Measurements from ENCODE around the gene OR1I1. TPM values are rescaled to one million over a fixed set of nuclear protein-coding genes. Genes with fewer than 3 reads are reported as not detected.

OR1I1 gene
- total RNA-seq, 4 donors from 2014 or later = not detected

GRCh38 chr19:15111758-15112157 lies 29.7 kb downstream of the OR1I1 start:
- Histone ChIP-seq H3K27ac (no peak overlapping the region), H3K36me3 (peaks cover 3 to 80% (median 7%) of the 10 kb centered on the region in 3 donors)
- 92 to 93% methylated on average over 1 of the region's 1 CpG for WGBS, 2 donors

GRCh38 chr19:15112385-15112784 lies 30.4 kb downstream of the OR1I1 start:
- DNase-seq (ENCODE audit: low spot score in 2 of 2) = no peak
- Histone ChIP-seq H3K4me1 (peaks cover 0 to 41% (median 6%) of the 10 kb centered on the region in 4 donors), H3K27me3 (no peaks in the 10 kb centered on the region), H3K4me3 (no peak overlapping the region), H3K27ac (no peak overlapping the region), H3K36me3 (peaks cover 3 to 86% (median 11%) of the 10 kb centered on the region in 3 donors), H3K9me3 (no peaks in the 10 kb centered on the region)
- 87 to 96% methylated on average over 11 of the region's 11 CpGs for WGBS, 2 donors
- TF ChIP-seq, protein P1, sequence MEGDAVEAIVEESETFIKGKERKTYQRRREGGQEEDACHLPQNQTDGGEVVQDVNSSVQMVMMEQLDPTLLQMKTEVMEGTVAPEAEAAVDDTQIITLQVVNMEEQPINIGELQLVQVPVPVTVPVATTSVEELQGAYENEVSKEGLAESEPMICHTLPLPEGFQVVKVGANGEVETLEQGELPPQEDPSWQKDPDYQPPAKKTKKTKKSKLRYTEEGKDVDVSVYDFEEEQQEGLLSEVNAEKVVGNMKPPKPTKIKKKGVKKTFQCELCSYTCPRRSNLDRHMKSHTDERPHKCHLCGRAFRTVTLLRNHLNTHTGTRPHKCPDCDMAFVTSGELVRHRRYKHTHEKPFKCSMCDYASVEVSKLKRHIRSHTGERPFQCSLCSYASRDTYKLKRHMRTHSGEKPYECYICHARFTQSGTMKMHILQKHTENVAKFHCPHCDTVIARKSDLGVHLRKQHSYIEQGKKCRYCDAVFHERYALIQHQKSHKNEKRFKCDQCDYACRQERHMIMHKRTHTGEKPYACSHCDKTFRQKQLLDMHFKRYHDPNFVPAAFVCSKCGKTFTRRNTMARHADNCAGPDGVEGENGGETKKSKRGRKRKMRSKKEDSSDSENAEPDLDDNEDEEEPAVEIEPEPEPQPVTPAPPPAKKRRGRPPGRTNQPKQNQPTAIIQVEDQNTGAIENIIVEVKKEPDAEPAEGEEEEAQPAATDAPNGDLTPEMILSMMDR (IDR thresholded peaks at IDR 0.05) = no peak
- no peak for TF ChIP-seq EP300 (IDR thresholded peaks at IDR 0.05)
- TF ChIP-seq POLR2A (IDR thresholded peaks at IDR 0.05) = no peak

More at GRCh38 chr19:15111758-15112157, 29.7 kb downstream of the OR1I1 start:
- Histone ChIP-seq H3K9me3 (no peaks in the 10 kb centered on the region), H3K4me1 (peaks cover 0 to 41% (median 6%) of the 10 kb centered on the region in 4 donors), H3K27me3 (no peaks in the 10 kb centered on the region), H3K4me3 (no peak overlapping the region)
- TF ChIP-seq POLR2A (IDR thresholded peaks at IDR 0.05) (no peak), EP300 (IDR thresholded peaks at IDR 0.05) (no peak)
- TF ChIP-seq, protein P1 (IDR thresholded peaks at IDR 0.05) = no peak
- no peak for DNase-seq (ENCODE audit: low spot score in 2 of 2)

- H3K4me3 ChIP-seq = no peak overlapping the region
- TF ChIP-seq EP300 (IDR thresholded peaks at IDR 0.05) (no peak), POLR2A (IDR thresholded peaks at IDR 0.05) (no peak)
- TF ChIP-seq, protein P1 (IDR thresholded peaks at IDR 0.05) = no peak
- no peak for DNase-seq (ENCODE audit: low spot score in 2 of 2)
- no peaks in the 10 kb centered on the region for H3K9me3 ChIP-seq
- no peaks in the 10 kb centered on the region for H3K27me3 ChIP-seq
- H3K4me1 ChIP-seq = peaks cover 0 to 35% (median 5%) of the 10 kb centered on the region in 4 donors
- peaks cover 3 to 97% (median 15%) of the 10 kb centered on the region in 3 donors for H3K36me3 ChIP-seq
- 88 to 94% methylated on average over 50 to 57 of the region's 58 CpGs for WGBS, 2 donors
- H3K27ac ChIP-seq = no peak overlapping the region
These were observed 31.5 kb downstream of the OR1I1 start for GRCh38 chr19:15113245-15114152.

DNA sequence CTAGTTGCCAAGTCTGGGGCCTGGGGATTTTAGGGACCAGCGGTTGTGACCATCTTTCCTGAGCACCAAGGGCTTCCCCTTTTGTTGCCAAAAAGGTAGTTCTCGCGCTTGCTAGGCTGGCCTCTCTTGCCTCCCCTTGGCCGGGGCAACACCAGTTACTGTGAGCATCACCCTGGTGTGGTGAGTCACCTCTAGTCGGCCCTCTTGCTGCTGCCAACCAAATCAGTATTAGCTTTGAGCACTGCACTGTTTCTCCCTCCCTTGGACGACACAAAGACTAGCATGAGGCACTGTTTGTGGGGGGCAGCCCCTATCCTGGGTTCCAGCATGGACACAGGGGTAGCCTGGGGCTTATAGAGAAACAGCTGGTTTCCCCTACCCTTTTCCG lies 32.1 kb downstream of the OR1I1 start:
- no peak for DNase-seq (ENCODE audit: low spot score in 2 of 2)
- Histone ChIP-seq H3K4me1 (peaks cover 0 to 28% (median 4%) of the 10 kb centered on the region in 4 donors), H3K27ac (peak overlapping the region in 1 of 4 donors; percentile 1), H3K36me3 (peaks cover 3 to 99% (median 20%) of the 10 kb centered on the region in 3 donors), H3K27me3 (no peaks in the 10 kb centered on the region), H3K4me3 (no peak overlapping the region), H3K9me3 (no peaks in the 10 kb centered on the region)
- WGBS, 2 donors = 64 to 76% methylated on average over 4 to 7 of the region's 7 CpGs
- TF ChIP-seq, protein P1 (IDR thresholded peaks at IDR 0.05) = no peak
- TF ChIP-seq POLR2A (IDR thresholded peaks at IDR 0.05) (no peak), EP300 (IDR thresholded peaks at IDR 0.05) (no peak)

DNA sequence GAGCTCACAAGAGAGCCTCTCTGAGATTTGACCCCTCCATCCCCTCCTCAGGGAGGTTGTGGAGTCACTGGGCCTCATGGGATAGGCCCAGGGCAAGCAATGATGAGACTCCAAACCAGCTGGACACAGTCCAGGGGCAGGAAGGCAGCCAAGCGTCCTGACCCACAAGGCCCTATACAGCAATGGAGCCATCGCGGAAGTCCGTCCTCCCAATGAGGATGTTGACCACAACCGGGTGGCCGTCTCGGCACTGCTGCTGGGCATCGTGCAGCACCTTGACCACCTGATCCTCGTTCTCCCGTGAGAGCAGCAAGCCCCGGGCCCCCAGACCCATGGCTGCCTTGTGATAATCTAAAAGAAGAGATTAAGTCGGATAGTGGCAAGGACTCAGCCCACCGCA lies 33.1 kb downstream of the OR1I1 start:
- 31 to 54% methylated on average over 9 to 12 of the region's 13 CpGs for WGBS, 2 donors
- Histone ChIP-seq H3K9me3 (no peaks in the 10 kb centered on the region), H3K4me3 (no peak overlapping the region), H3K36me3 (peaks cover 3 to 99% (median 22%) of the 10 kb centered on the region in 3 donors), H3K27me3 (no peaks in the 10 kb centered on the region), H3K4me1 (peaks cover 0 to 19% (median 4%) of the 10 kb centered on the region in 4 donors), H3K27ac (peak overlapping the region in 2 of 4 donors; percentile 52 to 77)
- peak; percentile 45 to 48 for DNase-seq (ENCODE audit: low spot score in 2 of 2)
- TF ChIP-seq, protein P1 (IDR thresholded peaks at IDR 0.05) = no peak
- TF ChIP-seq EP300 (IDR thresholded peaks at IDR 0.05) (peak in 1 of 2 donors; percentile 8), POLR2A (IDR thresholded peaks at IDR 0.05) (no peak)
